ENCODE data around the gene WNT2B. TPM values are rescaled to one million over a fixed set of nuclear protein-coding genes. Genes with fewer than 3 reads are reported as not detected.
"Not testable (repeated sequence)": the region's sequence is repeated elsewhere in the genome, so short reads cannot be mapped to it uniquely, and the experiment has no call there.

The WNT2B gene
- 4.8 TPM for total RNA-seq (ENCODE audit: insufficient read depth, low replicate concordance)

DNA sequence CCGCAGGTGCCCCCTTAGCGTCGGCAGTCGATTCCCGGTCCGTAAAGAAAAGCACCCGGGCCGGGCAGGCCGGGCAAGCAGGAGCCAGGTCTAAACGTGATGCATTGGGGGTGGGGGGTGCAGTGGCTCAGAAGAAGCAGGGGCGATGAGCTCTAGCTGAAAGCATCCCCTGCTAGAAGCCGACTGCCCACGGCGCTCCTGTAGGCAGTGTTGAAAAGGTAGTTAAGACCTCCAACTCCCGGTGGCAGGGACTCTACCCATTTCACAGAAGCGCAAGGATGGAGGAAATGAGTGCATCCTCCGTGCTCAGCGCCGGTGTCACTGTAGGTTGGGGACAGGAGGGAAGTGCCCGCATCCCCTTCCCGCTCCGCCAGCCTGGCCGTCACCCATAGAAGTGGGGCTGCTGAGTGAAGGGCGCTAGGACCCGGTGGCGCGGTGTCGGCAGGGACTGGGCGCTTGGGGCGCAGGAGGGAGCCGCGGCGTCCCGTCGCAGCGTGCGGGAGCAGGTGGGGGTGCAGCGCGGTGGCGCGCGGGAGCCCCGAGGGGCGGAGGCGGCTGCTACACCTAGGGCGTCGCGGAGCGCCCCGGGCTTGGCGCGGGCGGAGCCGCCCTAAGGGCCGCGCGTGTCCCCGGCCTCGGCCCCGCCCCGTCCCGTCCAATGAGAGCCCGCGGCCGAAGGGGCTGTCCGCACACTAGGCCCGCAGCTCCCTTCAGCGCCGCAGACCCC lies at the start of gene WNT2B:
TSS of gene WNT2B (plus strand) at position 688 of the 727 bp plus-strand sequence. CDS start 298 bp downstream, outside the sequence.
- DNase-seq (ENCODE audit: low spot score), result no peak

DNA sequence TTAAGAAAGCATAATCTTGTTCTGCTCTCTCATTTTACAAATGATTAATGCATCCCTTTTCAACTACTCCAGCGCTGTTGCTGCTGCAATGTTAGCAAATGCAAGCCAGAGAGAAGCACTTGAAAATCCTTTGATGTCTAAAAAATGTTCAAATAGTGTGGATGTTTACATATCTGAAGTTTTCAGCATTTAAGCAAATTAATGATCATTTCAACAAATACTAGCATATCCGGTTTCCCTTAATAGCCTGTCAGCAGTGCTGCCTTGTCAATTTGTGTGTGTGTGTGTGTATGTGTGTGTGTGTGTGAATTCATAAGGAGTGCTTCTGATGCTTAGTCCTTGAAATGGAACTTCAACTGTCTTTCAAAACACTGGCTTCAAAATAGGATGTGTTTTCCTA lies 48.1 kb upstream of the WNT2B start:
- DNase-seq (ENCODE audit: low spot score), result no peak

DNA sequence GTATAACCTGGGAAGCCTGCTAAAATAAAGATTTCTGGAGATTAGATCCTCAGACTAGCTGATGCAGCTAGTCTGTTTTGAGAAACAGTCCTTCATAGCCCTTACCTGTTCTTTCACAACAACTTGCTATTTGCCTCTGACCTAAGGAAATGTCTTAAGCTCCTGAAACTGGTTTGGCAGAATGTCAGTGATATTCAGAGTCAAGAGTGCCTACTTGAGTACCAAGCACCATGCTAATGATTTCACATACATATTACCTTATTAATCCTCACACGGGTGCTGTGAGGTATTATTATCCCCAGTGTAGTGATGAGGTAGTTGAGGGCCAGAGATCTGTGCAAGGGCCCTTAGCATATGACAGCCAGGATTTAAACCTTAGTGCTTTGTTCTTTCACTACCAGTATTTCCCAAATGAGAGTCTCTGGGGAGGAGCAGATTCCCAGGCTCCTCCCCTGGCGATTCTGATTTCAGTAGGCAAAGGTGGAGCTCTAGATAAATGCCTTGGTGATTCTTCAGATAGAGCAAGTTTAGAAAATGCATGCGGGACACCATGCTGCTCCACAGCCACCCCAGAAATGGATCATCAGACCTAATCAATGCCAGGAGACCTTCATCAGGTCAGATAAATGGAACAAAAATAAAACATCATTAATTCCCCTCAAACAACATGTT lies 47.4 kb upstream of the WNT2B start:
- DNase-seq (ENCODE audit: low spot score), result peak; percentile 56

DNA sequence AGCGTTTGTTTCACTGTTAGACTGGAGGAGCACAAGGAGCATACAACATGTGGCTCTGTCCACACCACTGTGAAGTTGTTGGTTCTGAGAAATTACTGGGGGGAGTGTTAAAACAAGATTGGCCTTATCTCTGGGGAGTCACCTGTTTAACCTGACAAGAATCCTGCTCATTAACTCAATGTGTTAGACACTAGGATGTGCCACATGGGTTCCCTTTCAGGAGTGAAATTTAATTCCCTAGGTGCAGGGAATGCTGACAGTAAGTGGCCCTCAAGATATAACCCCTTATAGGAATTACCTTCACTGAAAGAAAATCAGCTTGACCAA lies 45.8 kb upstream of the WNT2B start:
- DNase-seq (ENCODE audit: low spot score), result no peak

DNA sequence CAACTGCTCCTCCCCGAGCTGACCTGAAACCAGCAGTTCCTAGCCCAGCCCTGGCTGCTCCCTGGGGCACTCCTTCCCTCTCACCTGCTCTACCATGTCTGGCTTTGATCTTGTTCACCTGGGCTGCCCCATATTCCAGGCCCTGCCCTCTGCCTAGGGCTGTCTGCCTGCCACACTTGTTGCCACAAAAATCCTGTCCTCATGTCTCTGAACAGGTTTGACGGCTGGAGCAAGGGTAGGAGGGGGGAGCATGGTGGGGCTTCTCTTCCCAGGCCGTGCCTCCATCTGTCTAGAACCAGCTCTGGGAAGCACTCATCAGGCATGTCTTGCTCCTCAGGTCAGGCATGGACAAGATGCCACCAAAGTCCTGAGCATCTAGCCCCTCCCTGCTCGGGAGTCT lies 44.3 kb upstream of the WNT2B start:
- DNase-seq (ENCODE audit: low spot score), result peak; percentile 56

DNA sequence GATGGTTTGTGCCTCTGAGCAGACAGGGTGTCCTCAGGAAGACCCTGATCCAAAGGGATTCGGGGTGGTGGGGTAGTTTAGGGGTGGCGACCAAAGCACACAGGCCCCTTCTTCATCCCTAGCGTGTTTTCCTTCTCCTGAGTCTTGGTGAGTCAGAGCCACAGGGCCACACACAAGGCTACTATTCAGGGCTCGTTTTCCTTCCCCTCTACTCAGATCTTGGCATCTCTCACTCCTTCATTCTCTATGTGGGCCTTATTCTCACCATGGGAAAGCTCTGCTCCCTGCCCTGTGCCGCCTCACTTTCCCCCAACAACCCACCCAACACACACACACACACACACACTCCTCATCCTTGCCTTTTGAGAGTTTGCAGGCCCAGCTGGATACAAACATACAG lies 43.6 kb upstream of the WNT2B start:
- DNase-seq (ENCODE audit: low spot score), result no peak

DNA sequence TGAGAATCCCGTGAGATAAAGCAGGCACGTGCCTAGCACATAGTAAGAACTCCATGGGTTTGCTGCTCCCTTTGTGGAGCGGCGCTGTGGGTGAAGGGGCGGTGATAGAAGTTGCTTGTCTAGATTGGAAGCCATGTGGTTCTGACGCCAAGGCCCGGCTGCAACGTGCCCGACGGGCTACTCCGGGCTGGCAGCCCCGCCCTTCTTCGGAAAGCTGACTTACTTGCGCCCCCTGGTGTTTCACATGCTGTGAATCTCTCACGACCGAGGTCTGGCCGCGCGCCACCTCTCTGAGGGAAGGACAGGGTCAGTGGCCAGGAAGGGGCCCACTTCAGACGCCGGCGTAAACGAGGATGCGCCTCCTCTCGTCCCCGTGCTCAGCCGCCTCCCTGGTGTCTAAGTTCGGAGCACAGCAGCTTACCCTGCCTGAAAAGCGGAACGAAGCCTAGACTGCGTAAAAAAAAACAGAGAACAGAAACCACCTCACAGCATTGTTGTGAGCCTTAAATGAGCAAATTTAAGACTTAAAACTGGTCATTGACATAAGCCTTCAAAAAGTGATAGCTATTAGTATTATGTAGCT lies 42.6 kb upstream of the WNT2B start:
- peak; percentile 97 for DNase-seq (ENCODE audit: low spot score)

DNA sequence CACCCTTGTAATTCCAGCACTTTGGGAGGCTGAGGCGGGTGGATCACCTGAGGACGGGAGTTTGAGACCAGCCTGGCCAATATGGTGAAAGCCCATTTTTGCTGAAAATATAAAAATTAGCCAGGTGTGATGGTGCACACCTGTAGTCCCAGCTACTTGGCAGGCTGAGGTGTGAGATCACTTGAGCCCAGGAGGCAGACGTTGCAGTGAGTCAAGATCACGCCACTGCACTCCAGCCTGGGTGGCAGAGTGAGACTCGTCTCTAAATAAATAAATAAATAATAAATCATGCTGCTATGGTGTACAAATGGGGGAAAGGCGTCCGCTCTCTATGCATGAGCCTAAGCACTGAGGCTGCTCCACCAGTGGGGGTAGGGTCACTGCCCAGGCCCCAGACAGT lies 38.4 kb upstream of the WNT2B start:
- DNase-seq (ENCODE audit: low spot score), result not testable (repeated sequence)

DNA sequence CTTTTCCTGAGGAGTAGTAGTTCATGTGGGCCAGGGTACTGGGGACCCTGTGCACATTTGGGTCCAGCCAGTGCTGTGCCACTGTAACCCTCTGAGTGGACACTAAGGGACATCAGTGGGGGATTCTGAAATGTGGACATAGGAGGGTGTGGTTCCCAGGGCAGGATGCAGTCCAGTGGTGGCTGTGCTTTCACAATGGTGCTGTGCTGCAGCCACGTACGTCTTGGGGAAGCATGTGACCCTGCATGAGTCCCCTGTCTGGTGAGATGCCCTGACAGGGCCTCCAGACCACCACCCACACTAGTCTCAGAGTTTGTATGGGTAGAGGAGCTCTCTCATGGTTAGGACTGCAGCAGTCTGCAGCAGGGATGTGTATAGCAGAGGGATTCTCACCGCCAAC lies 37.8 kb upstream of the WNT2B start:
- no peak for DNase-seq (ENCODE audit: low spot score)

DNA sequence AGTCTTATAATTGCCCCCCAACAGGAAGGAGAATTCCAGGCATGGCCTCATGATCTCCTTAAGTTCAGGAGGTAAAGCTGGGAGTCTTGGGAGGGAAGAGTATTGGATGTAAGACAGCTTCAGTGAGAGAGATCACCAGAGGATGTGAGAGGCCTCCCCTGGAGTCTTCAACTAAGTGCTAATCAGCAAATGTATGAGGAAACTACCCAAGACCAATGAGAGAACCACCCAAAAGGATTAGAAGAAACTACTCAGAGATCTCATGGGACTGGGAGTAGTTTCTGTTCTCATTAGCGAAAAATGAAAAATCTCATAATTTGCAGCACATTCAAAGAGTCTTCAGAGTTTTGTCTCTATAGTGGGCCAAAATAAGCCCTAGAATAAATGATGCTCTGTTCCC lies 36.6 kb upstream of the WNT2B start:
- DNase-seq (ENCODE audit: low spot score), result no peak

DNA sequence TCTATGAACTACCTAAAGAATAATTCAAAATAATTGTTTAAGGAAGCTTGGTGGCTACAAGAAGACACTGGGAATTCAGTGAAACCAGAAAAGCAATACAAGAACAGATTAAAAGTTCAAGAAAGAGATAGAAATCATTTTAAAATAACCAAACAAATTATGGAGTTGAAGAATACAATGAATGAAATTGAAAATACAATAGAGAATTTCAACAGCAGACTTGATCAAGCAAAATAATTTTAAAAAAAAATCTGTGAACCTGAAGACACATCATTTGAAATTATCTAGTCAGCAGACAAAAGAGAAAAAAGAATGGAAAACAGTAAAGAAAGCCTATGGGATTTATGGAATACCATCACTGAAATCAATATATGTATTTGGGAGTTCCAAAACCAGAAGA lies 31.2 kb upstream of the WNT2B start:
- DNase-seq (ENCODE audit: low spot score), result no peak

DNA sequence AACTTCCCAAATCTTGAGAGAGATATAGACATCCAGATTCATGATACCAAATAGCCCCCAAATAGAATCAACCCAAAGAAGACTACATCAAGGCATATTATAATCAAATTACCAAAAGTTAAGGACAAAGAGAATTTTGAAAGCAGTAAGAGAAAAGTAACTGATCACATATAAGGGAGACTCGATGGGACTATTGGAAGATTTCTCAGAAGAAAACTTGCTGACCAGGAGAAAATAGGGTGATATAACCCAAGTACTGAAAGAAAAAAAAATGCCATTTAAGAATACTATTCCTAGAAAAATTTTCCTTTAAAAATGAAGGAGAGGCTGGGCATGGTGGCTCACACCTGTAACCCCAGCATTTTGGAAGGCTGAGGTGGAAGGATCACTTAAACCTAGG lies 30.5 kb upstream of the WNT2B start:
- no peak for DNase-seq (ENCODE audit: low spot score)

DNA sequence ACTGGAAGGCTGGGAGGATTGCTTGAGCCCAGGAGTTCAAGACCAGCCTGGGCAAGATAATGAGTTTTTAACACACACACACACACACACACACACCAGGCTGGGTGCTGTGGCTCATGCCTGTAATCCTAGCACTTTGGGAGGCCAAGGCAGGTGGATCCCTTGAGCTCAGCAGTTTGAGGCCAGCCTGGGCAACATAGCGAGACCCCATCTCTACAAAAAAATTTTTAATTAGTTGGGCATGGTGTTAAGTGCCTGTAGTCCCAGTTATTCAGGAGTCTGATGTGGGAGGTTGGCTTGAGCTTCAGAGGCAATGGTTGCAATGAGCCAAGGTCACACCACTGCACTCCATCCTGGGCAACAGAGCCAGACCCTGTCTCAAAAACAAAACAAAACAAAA lies 22.7 kb upstream of the WNT2B start:
- not testable (repeated sequence) for DNase-seq (ENCODE audit: low spot score)

DNA sequence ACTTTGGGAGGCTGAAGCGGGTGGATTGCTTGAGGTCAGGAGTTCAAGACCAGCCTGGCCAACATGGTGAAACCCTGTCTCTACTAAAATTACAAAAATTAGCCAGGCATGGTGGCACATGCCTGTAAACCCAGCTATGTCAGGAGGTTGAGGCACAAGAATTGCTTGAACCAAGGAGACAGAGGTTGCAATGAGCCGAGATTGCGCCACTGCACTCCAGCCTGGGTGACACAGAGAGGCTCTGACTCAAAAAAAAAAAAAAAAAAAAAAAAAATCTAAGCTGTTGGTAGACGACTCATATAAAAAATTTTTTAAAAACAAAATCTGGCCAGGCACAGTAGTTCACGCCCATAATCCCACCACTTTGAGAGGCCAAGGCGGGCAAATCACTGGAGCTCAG lies 21.1 kb upstream of the WNT2B start:
- not testable (repeated sequence) for DNase-seq (ENCODE audit: low spot score)

DNA sequence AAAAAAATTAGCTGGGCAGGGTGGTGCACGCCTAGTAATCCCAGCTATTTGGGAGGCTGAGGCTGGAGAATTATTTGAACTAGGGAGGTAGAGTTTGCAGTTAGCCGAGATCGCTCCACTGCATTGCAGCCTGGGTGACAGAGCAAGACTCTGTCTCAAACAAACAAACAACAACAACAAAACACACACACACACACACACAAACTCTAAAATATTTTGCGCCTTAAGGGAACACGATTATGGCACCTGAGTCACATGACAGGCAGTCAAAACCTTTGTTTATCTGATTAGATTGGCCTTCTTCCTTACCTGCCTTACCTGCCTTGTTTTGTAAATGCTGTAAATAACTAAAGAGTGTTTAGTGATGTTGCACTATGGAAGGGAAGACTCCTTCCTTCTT lies 20.6 kb upstream of the WNT2B start:
- no peak for DNase-seq (ENCODE audit: low spot score)

DNA sequence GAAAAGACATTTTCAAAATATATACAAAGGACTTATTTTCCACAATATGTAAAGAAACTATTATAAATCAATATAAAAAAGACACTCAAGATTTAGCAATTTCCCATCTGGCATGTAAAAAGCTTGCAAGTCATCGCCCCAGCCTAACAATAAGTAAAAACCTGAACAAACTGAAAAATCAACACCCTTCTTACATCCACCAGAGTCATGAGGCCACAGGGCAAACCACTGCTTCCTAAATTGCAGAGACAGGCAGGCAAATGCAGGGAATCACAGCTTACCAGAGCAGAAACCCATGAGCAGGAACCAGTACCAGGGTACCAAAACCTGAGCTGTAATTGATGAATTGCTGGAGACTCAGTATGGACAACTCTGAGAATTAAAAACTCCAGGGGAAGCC lies 16.7 kb upstream of the WNT2B start:
- no peak for DNase-seq (ENCODE audit: low spot score)

DNA sequence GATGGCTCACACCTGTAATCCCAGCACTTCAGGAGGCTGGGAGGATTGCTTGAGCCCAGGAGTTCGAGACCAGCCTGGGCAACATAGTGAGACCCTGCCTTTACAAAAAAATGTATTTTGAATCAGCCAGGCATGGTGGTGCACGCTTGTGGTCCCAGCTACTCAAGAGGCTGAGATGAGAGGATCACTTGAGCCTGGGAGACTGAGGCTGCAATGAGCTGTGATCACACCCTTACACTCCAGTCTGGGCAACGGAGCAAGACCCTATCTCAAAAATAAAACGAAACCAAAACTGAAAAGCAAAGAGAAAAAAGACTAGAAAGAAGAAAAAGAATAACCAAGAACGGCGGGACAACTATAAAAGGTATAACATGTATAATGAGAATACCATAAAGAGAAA lies 15.4 kb upstream of the WNT2B start:
- DNase-seq (ENCODE audit: low spot score), result no peak

DNA sequence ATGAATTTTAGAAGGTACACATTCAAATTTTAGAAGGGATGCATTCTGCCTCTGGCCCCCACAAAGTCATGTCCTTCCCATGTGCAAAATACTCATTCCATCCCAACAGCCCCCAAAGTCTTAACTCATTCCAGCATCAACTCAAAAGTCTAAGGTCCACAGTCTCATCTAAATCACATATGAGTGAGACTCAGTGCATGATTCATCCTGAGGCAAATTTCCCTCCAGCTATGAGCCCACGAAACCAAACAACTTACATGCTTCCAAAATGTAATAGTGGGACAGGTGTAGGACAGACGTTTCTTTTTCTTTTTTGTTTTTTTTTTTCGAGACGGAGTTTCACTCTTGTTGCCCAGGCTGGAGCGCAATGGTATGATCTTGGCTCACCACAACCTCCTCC lies 12.5 kb upstream of the WNT2B start:
- DNase-seq (ENCODE audit: low spot score), result no peak

DNA sequence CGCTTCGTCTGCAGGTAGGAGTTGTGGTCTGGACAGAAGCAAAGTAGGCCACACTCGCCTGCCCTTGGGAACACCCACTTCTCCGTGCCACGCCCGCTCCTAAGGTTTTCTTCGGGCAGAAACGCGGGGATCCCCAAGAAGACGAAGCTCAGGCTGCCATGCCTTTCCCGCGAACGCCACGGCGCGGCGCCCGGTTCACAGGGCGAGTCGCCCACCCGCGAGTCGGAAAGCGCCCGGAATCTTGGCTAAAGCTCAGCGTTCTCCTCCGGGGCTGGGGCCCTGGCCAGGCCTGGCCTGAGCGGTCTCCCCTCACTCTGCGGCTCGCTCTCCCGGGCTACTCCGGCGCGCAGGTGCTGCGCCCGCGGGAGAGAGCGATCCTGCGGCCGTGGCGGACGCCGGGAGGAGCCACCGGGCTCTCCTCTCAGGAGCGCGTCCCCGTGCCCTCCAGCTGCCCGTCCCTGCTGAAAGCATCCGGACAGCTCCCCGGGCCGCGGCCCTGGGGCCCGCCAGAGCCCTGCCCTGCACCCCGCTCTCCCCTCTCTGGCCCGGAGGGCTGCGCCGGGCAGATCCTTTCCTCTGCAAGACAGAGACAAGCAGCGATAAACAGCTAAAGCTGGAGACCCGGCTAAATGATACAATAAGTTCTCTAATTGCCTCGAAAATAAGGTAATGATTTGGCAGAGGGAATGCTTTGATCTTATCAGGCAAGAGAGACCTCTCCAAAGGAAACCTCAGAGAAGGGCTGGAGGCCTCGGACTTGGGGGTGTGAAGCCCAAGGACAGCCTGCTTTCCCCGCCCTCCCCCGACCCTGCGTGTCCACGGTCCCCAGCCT lies 6.7 kb upstream of the WNT2B start:
- DNase-seq (ENCODE audit: low spot score), result peak; percentile 78

DNA sequence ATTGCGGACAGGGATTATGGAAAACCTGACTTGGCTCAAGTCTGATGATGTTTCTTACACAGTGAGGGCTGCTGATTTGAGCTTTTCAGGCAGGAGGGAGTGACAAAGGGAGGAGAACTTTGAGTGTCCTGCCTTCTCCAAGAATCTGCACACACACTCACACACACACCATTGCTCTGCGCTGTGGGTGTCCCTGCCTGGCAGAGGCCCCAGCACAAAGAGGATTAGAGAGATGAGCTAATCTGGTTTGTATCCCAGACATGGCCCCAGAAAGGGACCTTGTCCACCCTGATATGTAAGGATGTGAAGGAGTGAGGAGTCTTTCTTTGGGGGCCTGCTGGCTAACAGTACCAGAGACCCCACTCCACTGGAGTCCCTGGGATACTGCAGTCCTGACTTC lies 5.9 kb upstream of the WNT2B start:
- DNase-seq (ENCODE audit: low spot score), result peak; percentile 74

DNA sequence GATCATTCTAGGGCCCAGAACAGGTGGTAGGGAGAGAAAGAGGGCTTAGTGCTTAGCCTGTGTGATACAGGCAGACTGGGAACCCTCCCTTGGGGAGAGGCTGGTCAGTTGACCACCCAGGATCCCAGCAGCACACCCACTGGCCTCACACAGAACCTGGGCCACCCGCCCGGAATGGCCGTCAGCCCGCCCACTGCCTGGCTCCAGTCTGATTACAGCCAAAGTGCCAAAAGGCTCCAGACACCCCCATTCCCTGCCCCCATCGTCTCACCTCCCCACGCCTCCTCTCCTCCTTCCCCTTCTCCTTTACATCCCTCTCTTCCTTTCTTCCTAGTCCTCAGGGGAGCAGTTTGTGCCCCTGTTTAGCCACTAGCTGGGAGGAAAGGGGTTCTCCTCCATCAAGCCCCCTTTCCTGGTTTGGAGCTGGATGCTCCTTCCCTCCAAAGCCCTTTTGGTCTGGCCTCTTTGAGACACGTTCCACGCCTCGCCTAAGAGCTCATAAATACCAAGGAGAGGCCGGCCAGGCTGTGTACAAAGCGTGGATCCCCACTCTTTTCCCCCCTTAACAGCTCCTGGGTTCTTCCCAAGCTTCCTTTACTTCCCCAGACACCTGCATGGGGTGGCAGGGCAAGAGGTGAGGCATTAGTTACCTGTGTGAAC lies 4.6 kb upstream of the WNT2B start:
- peak; percentile 40 for DNase-seq (ENCODE audit: low spot score)
